A549 (cell line): ENCODE data around the gene ADGRG1. TPM values are rescaled to one million over a fixed set of nuclear protein-coding genes. Genes with fewer than 3 reads are reported as not detected.

Experiments
- ATAC-seq, 2 experiments: fragments of 200-7000 bp in 1 of 2; fragments of >200 bp in 1 of 2; cut with Nextera tagmentation in 1 of 2; cut with Tn5 transposase in 1 of 2; 3 replicates each; pipeline versions ENCODE4 v1.8.0 to v1.9.1; 2018 to 2020; ENCODE audit warnings: mild to moderate bottlenecking in 1 of 2, moderate library complexity in 1 of 2
- CTCF ChIA-PET: fragments of 300-600 bp; sonication (Branson Sonifier 250); formaldehyde crosslinking; extraction: SDS; loops from one replicate; lab custom pipeline; 2021; ENCODE audit warnings: antibody characterized with exemption, inconsistent platforms; lab: Yijun Ruan, JAX
- POLR2A ChIA-PET: fragments of 350-600 bp; formaldehyde crosslinking; extraction: SDS; loops from one replicate; lab custom pipeline; 2021; ENCODE audit warnings: antibody characterized with exemption, inconsistent platforms; lab: Yijun Ruan, JAX
- DNase-seq, 2 experiments: peaks; one replicate each; pipeline versions ENCODE4 v3.0.0 to v3.0.0-alpha.2; 2011 to 2016; ENCODE audit warnings: low read depth in 1 of 2, low spot score in 1 of 2
- FAIRE-seq: peaks from 2 replicates; lab custom pipeline; 2011; peaks lifted over from hg19 to GRCh38; lab: Jason Lieb, UNC
- H3K27ac ChIP-seq, 2 experiments: fragments of >200 bp; sonication (Bioruptor Twin); formaldehyde crosslinking; 3 replicates each; pipeline ENCODE4 v1.5.1; 2016 to 2017
- H3K4me1 ChIP-seq: fragments of >200 bp; sonication (Bioruptor Twin); formaldehyde crosslinking; 3 replicates; pipeline ENCODE4 v1.6.1; 2016
- H3K4me2 ChIP-seq: fragments of >200 bp; sonication (Bioruptor Twin); formaldehyde crosslinking; 3 replicates; pipeline ENCODE4 v1.6.1; 2016
- H3K4me3 ChIP-seq: fragments of >200 bp; sonication (Bioruptor Twin); formaldehyde crosslinking; 3 replicates; pipeline ENCODE4 v1.5.1; 2016
- H3K9me3 ChIP-seq: fragments of >200 bp; sonication (Bioruptor Twin); formaldehyde crosslinking; 3 replicates; pipeline ENCODE4 v1.6.1; 2016
- BHLHE40 ChIP-seq: IDR thresholded peaks from 2 replicates; pipeline ENCODE4 v1.6.1; 2012; ENCODE audit warnings: low read depth, low read length, inconsistent platforms
- CEBPB ChIP-seq, 2 experiments: fragments of >200 bp in 1 of 2; sonication (Bioruptor Twin) in 1 of 2; formaldehyde crosslinking in 1 of 2; IDR thresholded peaks; 2 replicates each; pipeline ENCODE4 v1.6.1; 2012 to 2016
- ELK1 ChIP-seq: fragments of 150-350 bp; IDR thresholded peaks from 2 replicates; pipeline ENCODE4 v1.6.1; 2014; ENCODE audit warnings: low read depth, mild to moderate bottlenecking, low read length
- EP300 ChIP-seq, 2 experiments: fragments of >200 bp; sonication (Bioruptor Twin); formaldehyde crosslinking; IDR thresholded peaks; 2 replicates in 1 of 2; 3 replicates in 1 of 2; pipeline ENCODE4 v1.6.1; 2016 to 2017
- ESRRA ChIP-seq: fragments of 150-350 bp; IDR thresholded peaks from 2 replicates; pipeline ENCODE4 v1.6.1; 2014; ENCODE audit warnings: mild to moderate bottlenecking, low read length, borderline replicate concordance
- FOSB ChIP-seq: fragments of 250-450 bp; sonication (Bioruptor Pico); IDR thresholded peaks from 2 replicates; pipeline ENCODE4 v1.5.0; 2020; ENCODE audit warnings: mild to moderate bottlenecking, moderate library complexity
- KDM1A ChIP-seq: fragments of 200-600 bp; sonication (generic); IDR thresholded peaks from 2 replicates; pipeline ENCODE4 v1.6.1; 2016; ENCODE audit warnings: low read depth, mild to moderate bottlenecking
- MAFK ChIP-seq: fragments of 450-650 bp; IDR thresholded peaks from 2 replicates; pipeline ENCODE4 v1.6.1; 2014; ENCODE audit not compliant: partially characterized antibody
- MAZ ChIP-seq: fragments of 150-350 bp; IDR thresholded peaks from 2 replicates; pipeline ENCODE4 v1.6.1; 2014; ENCODE audit warnings: antibody characterized with exemption, low read depth, low read length, borderline replicate concordance
- NFE2L2 ChIP-seq: fragments of 150-350 bp; conservative IDR thresholded peaks from 2 replicates; pipeline ENCODE4 v1.6.1; 2014; ENCODE audit warnings: low read length
- NR3C1 ChIP-seq: fragments of >200 bp; sonication (Bioruptor Twin); formaldehyde crosslinking; IDR thresholded peaks from 3 replicates; pipeline ENCODE4 v1.6.1; 2017
- POLR2A ChIP-seq: IDR thresholded peaks from 2 replicates; pipeline ENCODE4 v1.6.1; 2012; ENCODE audit warnings: mild to moderate bottlenecking, low read length
- RNF2 ChIP-seq: fragments of 200-600 bp; sonication (generic); IDR thresholded peaks from 2 replicates; pipeline ENCODE4 v1.6.1; 2016; ENCODE audit warnings: low read depth, mild to moderate bottlenecking, antibody characterized with exemption, moderate library complexity, borderline replicate concordance
- ZFP36 ChIP-seq: fragments of 450-650 bp; IDR thresholded peaks from 2 replicates; pipeline ENCODE4 v1.6.1; 2014; ENCODE audit warnings: borderline replicate concordance; ENCODE audit not compliant: partially characterized antibody
- ZSCAN20 ChIP-seq: fragments of 250-450 bp; sonication (Bioruptor Pico); IDR thresholded peaks from 2 replicates; pipeline ENCODE4 v1.8.0; 2022; ENCODE audit warnings: mild to moderate bottlenecking, moderate library complexity
- WGBS: methylation state at CpG from one replicate; pipeline ENCODE4 v1.1.6; 2017; ENCODE audit errors: missing lambda C conversion rate; 5-methylcytosine and 5-hydroxymethylcytosine counted together
- polyA plus RNA-seq, 4 experiments: library from polyadenylated mRNA; depleted of rRNA in 3 of 4; stranded (reverse); fragments of >200 nt; fragmentation: RNase III in 1 of 4; extraction: RNeasy Plus Mini Kit Qiagen cat#74134 plus additional on column Dnase treatment in 1 of 4; gene quantifications; 2 replicates in 3 of 4; 3 replicates in 1 of 4; pipeline ENCODE4 v1.2.3, GENCODE V29; 2011 to 2017
- TF ChIP-seq, protein P1 (sequence below): fragments of >200 bp; sonication (Bioruptor Twin); formaldehyde crosslinking; IDR thresholded peaks from 3 replicates; pipeline ENCODE4 v1.6.1; 2016
- TF ChIP-seq, protein P2 (sequence below): fragments of 450-650 bp; IDR thresholded peaks from 2 replicates; pipeline ENCODE4 v1.6.1; 2014; ENCODE audit warnings: antibody characterized with exemption
- TF ChIP-seq, protein P3 (sequence below): fragments of 250-450 bp; sonication (Bioruptor Pico); IDR thresholded peaks from 2 replicates; pipeline ENCODE4 v1.5.0; 2021; ENCODE audit warnings: mild to moderate bottlenecking, moderate library complexity, borderline replicate concordance
- TF ChIP-seq, protein P4 (sequence below): fragments of 200-600 bp; sonication (generic); IDR thresholded peaks from 2 replicates; pipeline ENCODE4 v1.6.1; 2016; ENCODE audit warnings: antibody characterized with exemption, mild to moderate bottlenecking, moderate library complexity

Gene ADGRG1
- polyA plus RNA-seq, 2 of the 4 experiments (the other 2 are of a cell fraction) = 28.3 to 142 TPM

- H3K4me2 ChIP-seq = peak overlapping the region; percentile 66
- TF ChIP-seq POLR2A (no peak), ESRRA (no peak), RNF2 (no peak), EP300 (IDR thresholded peaks at IDR 0.05) (no peak), NFE2L2 (no peak), ELK1 (no peak), FOSB (CRISPR knock-in tag) (no peak), ZSCAN20 (CRISPR knock-in tag) (no peak), CEBPB (IDR thresholded peaks at IDR 0.05) (no peak), BHLHE40 (no peak), MAFK (no peak), NR3C1 (no peak), KDM1A (no peak), ZFP36 (no peak), MAZ (no peak)
- TF ChIP-seq, protein P1, sequence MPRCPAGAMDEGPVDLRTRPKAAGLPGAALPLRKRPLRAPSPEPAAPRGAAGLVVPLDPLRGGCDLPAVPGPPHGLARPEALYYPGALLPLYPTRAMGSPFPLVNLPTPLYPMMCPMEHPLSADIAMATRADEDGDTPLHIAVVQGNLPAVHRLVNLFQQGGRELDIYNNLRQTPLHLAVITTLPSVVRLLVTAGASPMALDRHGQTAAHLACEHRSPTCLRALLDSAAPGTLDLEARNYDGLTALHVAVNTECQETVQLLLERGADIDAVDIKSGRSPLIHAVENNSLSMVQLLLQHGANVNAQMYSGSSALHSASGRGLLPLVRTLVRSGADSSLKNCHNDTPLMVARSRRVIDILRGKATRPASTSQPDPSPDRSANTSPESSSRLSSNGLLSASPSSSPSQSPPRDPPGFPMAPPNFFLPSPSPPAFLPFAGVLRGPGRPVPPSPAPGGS = no peak
- TF ChIP-seq, protein P2, sequence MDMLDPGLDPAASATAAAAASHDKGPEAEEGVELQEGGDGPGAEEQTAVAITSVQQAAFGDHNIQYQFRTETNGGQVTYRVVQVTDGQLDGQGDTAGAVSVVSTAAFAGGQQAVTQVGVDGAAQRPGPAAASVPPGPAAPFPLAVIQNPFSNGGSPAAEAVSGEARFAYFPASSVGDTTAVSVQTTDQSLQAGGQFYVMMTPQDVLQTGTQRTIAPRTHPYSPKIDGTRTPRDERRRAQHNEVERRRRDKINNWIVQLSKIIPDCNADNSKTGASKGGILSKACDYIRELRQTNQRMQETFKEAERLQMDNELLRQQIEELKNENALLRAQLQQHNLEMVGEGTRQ = no peak
- TF ChIP-seq, protein P3, sequence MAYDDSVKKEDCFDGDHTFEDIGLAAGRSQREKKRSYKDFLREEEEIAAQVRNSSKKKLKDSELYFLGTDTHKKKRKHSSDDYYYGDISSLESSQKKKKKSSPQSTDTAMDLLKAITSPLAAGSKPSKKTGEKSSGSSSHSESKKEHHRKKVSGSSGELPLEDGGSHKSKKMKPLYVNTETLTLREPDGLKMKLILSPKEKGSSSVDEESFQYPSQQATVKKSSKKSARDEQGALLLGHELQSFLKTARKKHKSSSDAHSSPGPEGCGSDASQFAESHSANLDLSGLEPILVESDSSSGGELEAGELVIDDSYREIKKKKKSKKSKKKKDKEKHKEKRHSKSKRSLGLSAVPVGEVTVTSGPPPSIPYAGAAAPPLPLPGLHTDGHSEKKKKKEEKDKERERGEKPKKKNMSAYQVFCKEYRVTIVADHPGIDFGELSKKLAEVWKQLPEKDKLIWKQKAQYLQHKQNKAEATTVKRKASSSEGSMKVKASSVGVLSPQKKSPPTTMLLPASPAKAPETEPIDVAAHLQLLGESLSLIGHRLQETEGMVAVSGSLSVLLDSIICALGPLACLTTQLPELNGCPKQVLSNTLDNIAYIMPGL (CRISPR knock-in tag) = no peak
- TF ChIP-seq, protein P4, sequence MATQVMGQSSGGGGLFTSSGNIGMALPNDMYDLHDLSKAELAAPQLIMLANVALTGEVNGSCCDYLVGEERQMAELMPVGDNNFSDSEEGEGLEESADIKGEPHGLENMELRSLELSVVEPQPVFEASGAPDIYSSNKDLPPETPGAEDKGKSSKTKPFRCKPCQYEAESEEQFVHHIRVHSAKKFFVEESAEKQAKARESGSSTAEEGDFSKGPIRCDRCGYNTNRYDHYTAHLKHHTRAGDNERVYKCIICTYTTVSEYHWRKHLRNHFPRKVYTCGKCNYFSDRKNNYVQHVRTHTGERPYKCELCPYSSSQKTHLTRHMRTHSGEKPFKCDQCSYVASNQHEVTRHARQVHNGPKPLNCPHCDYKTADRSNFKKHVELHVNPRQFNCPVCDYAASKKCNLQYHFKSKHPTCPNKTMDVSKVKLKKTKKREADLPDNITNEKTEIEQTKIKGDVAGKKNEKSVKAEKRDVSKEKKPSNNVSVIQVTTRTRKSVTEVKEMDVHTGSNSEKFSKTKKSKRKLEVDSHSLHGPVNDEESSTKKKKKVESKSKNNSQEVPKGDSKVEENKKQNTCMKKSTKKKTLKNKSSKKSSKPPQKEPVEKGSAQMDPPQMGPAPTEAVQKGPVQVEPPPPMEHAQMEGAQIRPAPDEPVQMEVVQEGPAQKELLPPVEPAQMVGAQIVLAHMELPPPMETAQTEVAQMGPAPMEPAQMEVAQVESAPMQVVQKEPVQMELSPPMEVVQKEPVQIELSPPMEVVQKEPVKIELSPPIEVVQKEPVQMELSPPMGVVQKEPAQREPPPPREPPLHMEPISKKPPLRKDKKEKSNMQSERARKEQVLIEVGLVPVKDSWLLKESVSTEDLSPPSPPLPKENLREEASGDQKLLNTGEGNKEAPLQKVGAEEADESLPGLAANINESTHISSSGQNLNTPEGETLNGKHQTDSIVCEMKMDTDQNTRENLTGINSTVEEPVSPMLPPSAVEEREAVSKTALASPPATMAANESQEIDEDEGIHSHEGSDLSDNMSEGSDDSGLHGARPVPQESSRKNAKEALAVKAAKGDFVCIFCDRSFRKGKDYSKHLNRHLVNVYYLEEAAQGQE = no peak
- TF ChIP-seq, all 56 proteins: peak for 0
- peaks cover 13% of the 10 kb centered on the region for H3K4me1 ChIP-seq
- H3K4me3 ChIP-seq = no peak overlapping the region
- 69% methylated on average over 11 of the region's 11 CpGs for WGBS
- FAIRE-seq (no peak), ATAC-seq (no peak), DNase-seq (no peak)
- POLR2A ChIA-PET = no interaction called here
- CTCF ChIA-PET = interaction anchor here (1.1 to 1.7 kb wide), 3 partner anchors 18 to 55 kb away, joined by 3 to 6 read pairs (median 4); no protein-coding TSS in a partner anchor
- H3K27ac ChIP-seq = peak overlapping the region in 1 of 2 experiments; percentile 48; a peak in 3 of 6 replicates
- H3K9me3 ChIP-seq = no peaks in the 10 kb centered on the region
These were observed 75.1 kb downstream of the ADGRG1 start for GRCh38 chr16:57703416-57704010.
